Endothelial cell of umbilical vein (primary cell): ENCODE results near the gene TM6SF1. TPM values are rescaled to one million over a fixed set of nuclear protein-coding genes. Genes with fewer than 3 reads are reported as not detected.

Experiments
- BruUV-seq: library from RNA; stranded (reverse); fragments of 400-500 nt; replicated peaks from 2 replicates; lab custom pipeline; 2021; lab: Mats Ljungman, UMichigan
- CTCF ChIA-PET: fragments of 300-600, 350-600 bp; sonication (Branson Sonifier 250); formaldehyde crosslinking; loops from one replicate; lab custom pipeline; 2021; ENCODE audit warnings: antibody characterized with exemption, inconsistent platforms; lab: Charles Lee
- POLR2A ChIA-PET: fragments of 300-600, 350-600 bp; sonication (Branson Sonifier 250); formaldehyde crosslinking; loops from one replicate; lab custom pipeline; 2021; ENCODE audit warnings: antibody characterized with exemption, inconsistent platforms; lab: Charles Lee
- DNase-seq: peaks from one replicate; pipeline ENCODE4 v3.0.0-alpha.2; 2011; ENCODE audit warnings: low read depth, low spot score
- FAIRE-seq: peaks from 2 replicates; lab custom pipeline; 2011; peaks lifted over from hg19 to GRCh38; lab: Jason Lieb, UNC
- H2AFZ ChIP-seq: 2 replicates; pipeline ENCODE4 v1.6.0; 2012; ENCODE audit warnings: low read depth, low read length, control low read depth, inconsistent platforms
- H3K27ac ChIP-seq: 2 replicates; pipeline ENCODE4 v1.5.1; 2011; ENCODE audit warnings: low read depth, mild to moderate bottlenecking, control low read depth, low read length, moderate library complexity; ENCODE audit not compliant: insufficient read depth
- H3K27me3 ChIP-seq, 2 experiments: 2 replicates each; pipeline versions ENCODE4 v1.6.0 to v1.6.1; 2011; ENCODE audit warnings: low read length in 2 of 2, mixed read lengths in 1 of 2; ENCODE audit not compliant: control insufficient read depth in 2 of 2, insufficient read depth in 2 of 2
- H3K36me3 ChIP-seq, 2 experiments: 2 replicates in 1 of 2; 3 replicates in 1 of 2; pipeline ENCODE4 v1.5.1; 2011; ENCODE audit warnings: low read length in 2 of 2, mild to moderate bottlenecking in 1 of 2, moderate library complexity in 1 of 2; ENCODE audit not compliant: control insufficient read depth in 2 of 2, insufficient read depth in 2 of 2; ENCODE audit errors: extremely low read depth in 1 of 2
- H3K4me1 ChIP-seq: 3 replicates; pipeline ENCODE4 v1.5.1; 2011; ENCODE audit warnings: mild to moderate bottlenecking, low read length; ENCODE audit not compliant: control insufficient read depth, insufficient read depth; ENCODE audit errors: extremely low read depth
- H3K4me2 ChIP-seq: 2 replicates; pipeline ENCODE4 v1.6.1; 2011; ENCODE audit warnings: low read length, control low read depth, mixed read lengths; ENCODE audit not compliant: insufficient read depth
- H3K4me3 ChIP-seq, 3 experiments: fragments of 200-600 bp in 1 of 3; sonication (generic), shearing (Covaris generic) in 1 of 3; replicated peaks in 1 of 3; 2 replicates each; pipeline ENCODE4 v1.5.1; 2011 to 2016; ENCODE audit warnings: control low read depth in 3 of 3, low read length in 3 of 3, mild to moderate bottlenecking in 2 of 3, inconsistent platforms in 1 of 3, low read depth in 1 of 3, moderate library complexity in 1 of 3; ENCODE audit not compliant: insufficient read depth in 1 of 3
- H3K79me2 ChIP-seq: 2 replicates; pipeline ENCODE4 v1.6.0; 2012; ENCODE audit warnings: low read length, inconsistent platforms; ENCODE audit not compliant: control insufficient read depth, insufficient read depth
- H3K9ac ChIP-seq: replicated peaks from 2 replicates; pipeline ENCODE3; 2011; ENCODE audit warnings: low read length, control low read depth; ENCODE audit not compliant: insufficient read depth; ENCODE audit errors: extremely low read depth
- H3K9me1 ChIP-seq: replicated peaks from 3 replicates; pipeline ENCODE4 v1.6.0; 2011; ENCODE audit warnings: mild to moderate bottlenecking, low read length; ENCODE audit not compliant: control insufficient read depth, insufficient read depth; ENCODE audit errors: extremely low read depth
- H3K9me3 ChIP-seq: replicated peaks from 2 replicates; pipeline ENCODE4 v1.5.1; 2012; ENCODE audit warnings: low read length, inconsistent platforms; ENCODE audit not compliant: control insufficient read depth, insufficient read depth
- H4K20me1 ChIP-seq: replicated peaks from 2 replicates; pipeline ENCODE3; 2011; ENCODE audit warnings: mild to moderate bottlenecking, low read length; ENCODE audit not compliant: control insufficient read depth, insufficient read depth; ENCODE audit errors: extremely low read depth
- EZH2 ChIP-seq: IDR thresholded peaks from 2 replicates; pipeline ENCODE4 v1.6.1; 2012; ENCODE audit warnings: borderline replicate concordance, low read depth, mild to moderate bottlenecking, moderate library complexity, low read length, inconsistent platforms; ENCODE audit not compliant: severe bottlenecking
- FOS ChIP-seq: IDR thresholded peaks from 2 replicates; pipeline ENCODE4 v1.6.1; 2011; ENCODE audit warnings: mild to moderate bottlenecking, low read length, moderate library complexity, borderline replicate concordance; ENCODE audit not compliant: insufficient read depth
- GATA2 ChIP-seq: IDR thresholded peaks from 2 replicates; pipeline ENCODE4 v1.7.0; 2011; ENCODE audit warnings: low read depth, mild to moderate bottlenecking, moderate library complexity, mixed read lengths, low read length; ENCODE audit not compliant: insufficient read length, insufficient read depth
- JUN ChIP-seq: IDR thresholded peaks from 2 replicates; pipeline ENCODE4 v1.6.1; 2011; ENCODE audit warnings: borderline replicate concordance, low read depth; ENCODE audit not compliant: insufficient read length, insufficient read depth
- MYC ChIP-seq: IDR thresholded peaks from one replicate; pipeline ENCODE4 v1.6.1; 2011; ENCODE audit warnings: mild to moderate bottlenecking, low read depth, low read length
- POLR2A ChIP-seq: IDR thresholded peaks from 2 replicates; pipeline ENCODE4 v1.6.1; 2012; ENCODE audit warnings: low read depth, mild to moderate bottlenecking, control low read depth, low read length
- POLR2AphosphoS5 ChIP-seq: IDR thresholded peaks from 2 replicates; pipeline ENCODE4 v1.6.1; 2012; ENCODE audit warnings: low read depth, mild to moderate bottlenecking, control low read depth, low read length, moderate library complexity; ENCODE audit not compliant: insufficient read depth
- dilution Hi-C: fragments of 300-500 bp; cut with MboI; formaldehyde crosslinking; loops from one replicate; pipeline ENCODE4 v1.15.0; 2019; ENCODE audit warnings: low sequenced_read_pairs; ENCODE audit not compliant: extremely low pct_ligation_motif_present
- intact Hi-C: fragments of 100-400 bp; cut with micrococcal nuclease; formaldehyde crosslinking; loops from one replicate; pipeline ENCODE4 v1.10.0; 2022
- polyA plus RNA-seq, 4 experiments: library from polyadenylated mRNA; depleted of rRNA in 3 of 4; stranded (reverse) in 3 of 4; unstranded in 1 of 4; fragments of >200 nt; gene quantifications; 2 replicates each; pipeline versions ENCODE4 v1.2.1 to v1.2.3, GENCODE V29; 2011 to 2012; ENCODE audit warnings: missing spikeins in 1 of 4
- total RNA-seq: library from RNA; stranded (reverse); gene quantifications from 2 replicates; pipeline ENCODE4 v1.2.3, GENCODE V29; 2021
- TF ChIP-seq, protein P1 (sequence below), 2 donors: IDR thresholded peaks; 1 replicate in 1 of 2; 2 replicates in 1 of 2; pipeline ENCODE4 v1.5.1; 2011; ENCODE audit warnings: low read length in 2 of 2, mild to moderate bottlenecking in 2 of 2, moderate library complexity in 2 of 2, control low read depth in 1 of 2, inconsistent platforms in 1 of 2, low read depth in 1 of 2; ENCODE audit not compliant: insufficient read depth in 1 of 2; ENCODE audit errors: extremely low read depth in 1 of 2
- TF ChIP-seq, protein P2 (sequence below): IDR thresholded peaks from 2 replicates; pipeline ENCODE4 v1.6.1; 2011; ENCODE audit not compliant: insufficient read depth, insufficient read length

Gene TM6SF1
- total and polyA plus RNA-seq, 2 donors (not counting 3 experiments of a cell fraction or from before 2014, with no cell fraction given) = 26.5 to 38.0 TPM

DNA sequence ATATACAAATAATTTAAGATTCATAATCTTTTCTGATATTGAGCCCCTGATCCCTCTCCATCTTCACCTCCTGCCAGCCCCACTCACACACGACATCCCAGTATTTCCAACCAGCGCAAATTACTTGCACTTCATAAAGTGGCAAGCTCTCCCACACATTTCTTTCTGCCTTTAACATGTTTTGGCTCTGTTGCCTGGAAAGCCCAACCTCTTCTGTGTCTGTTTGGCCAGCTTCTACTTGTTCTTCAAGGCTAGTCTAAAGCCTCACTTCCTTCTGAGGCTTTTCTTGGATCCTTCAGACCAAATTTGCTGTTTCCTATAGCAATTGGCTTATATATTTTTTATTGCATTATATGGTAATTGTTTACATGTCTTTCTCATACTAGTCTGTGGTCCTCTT lies 5.1 kb upstream of the TM6SF1 start:
- intact Hi-C loops (no loop called here), dilution Hi-C loops (no loop called here)
- ChIA-PET POLR2A (no interaction called here), CTCF (interaction anchor here (1.0 kb wide), 1 partner anchor 91 kb away, joined by 3 read pairs; the partner anchor contains the start of gene C15orf40)
- Histone ChIP-seq H3K9me1 (no peaks in the 10 kb centered on the region), H4K20me1 (no peaks in the 10 kb centered on the region), H3K4me3 (no peak overlapping the region), H2AFZ (no peak overlapping the region), H3K9ac (no peak overlapping the region), H3K36me3 (no peaks in the 10 kb centered on the region), H3K9me3 (no peaks in the 10 kb centered on the region), H3K27ac (no peak overlapping the region), H3K4me1 (peaks cover 9% of the 10 kb centered on the region), H3K79me2 (no peaks in the 10 kb centered on the region), H3K4me2 (no peak overlapping the region), H3K27me3 (no peaks in the 10 kb centered on the region)
- no TSS peak for BruUV-seq
- FAIRE-seq = no peak
- DNase-seq = no peak
- TF ChIP-seq MYC (no peak), JUN (no peak), GATA2 (no peak), POLR2AphosphoS5 (no peak), POLR2A (no peak), EZH2 (no peak), FOS (no peak)
- TF ChIP-seq, protein P1, sequence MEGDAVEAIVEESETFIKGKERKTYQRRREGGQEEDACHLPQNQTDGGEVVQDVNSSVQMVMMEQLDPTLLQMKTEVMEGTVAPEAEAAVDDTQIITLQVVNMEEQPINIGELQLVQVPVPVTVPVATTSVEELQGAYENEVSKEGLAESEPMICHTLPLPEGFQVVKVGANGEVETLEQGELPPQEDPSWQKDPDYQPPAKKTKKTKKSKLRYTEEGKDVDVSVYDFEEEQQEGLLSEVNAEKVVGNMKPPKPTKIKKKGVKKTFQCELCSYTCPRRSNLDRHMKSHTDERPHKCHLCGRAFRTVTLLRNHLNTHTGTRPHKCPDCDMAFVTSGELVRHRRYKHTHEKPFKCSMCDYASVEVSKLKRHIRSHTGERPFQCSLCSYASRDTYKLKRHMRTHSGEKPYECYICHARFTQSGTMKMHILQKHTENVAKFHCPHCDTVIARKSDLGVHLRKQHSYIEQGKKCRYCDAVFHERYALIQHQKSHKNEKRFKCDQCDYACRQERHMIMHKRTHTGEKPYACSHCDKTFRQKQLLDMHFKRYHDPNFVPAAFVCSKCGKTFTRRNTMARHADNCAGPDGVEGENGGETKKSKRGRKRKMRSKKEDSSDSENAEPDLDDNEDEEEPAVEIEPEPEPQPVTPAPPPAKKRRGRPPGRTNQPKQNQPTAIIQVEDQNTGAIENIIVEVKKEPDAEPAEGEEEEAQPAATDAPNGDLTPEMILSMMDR (IDR thresholded peaks at IDR 0.05; ENCODE audit: extremely low read depth in 1 of 2, insufficient read depth in 1 of 2, low read depth in 1 of 2, low read length in 2 of 2) = no peak
- TF ChIP-seq, protein P2, sequence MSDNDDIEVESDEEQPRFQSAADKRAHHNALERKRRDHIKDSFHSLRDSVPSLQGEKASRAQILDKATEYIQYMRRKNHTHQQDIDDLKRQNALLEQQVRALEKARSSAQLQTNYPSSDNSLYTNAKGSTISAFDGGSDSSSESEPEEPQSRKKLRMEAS = no peak
